ENCODE results near the gene SLC25A13.

DNA sequence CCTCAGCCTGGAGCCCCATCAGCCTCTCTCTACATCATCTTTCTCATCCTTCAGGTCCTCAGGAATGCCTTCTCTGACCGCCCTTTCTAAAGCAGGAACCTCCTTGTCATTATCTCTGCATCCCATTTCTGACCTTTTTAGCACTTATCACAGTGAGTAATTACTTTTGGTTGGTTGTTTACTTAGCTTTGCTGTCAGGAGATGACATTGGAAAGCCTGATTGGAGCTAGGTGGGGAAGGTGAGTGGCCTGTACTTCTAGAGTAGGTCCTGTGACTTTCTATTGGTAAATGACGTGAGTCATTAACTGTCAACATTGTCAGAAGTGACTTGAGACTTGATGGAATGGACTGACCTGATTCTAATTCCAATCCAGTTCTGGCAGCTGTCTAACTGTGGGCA, 9.3 kb upstream of the SLC25A13 start:
- no peak for TF ChIP-seq SP1 (CRISPR knock-in tag; IDR thresholded peaks at IDR 0.05)
- no peak for TF ChIP-seq MAX (CRISPR knock-in tag; IDR thresholded peaks at IDR 0.05)
- TF ChIP-seq POLR2A (conservative IDR thresholded peaks at IDR 0.05), result no peak
- TF ChIP-seq ZNF253 (CRISPR knock-in tag; conservative IDR thresholded peaks at IDR 0.05), result no peak
- no peak for TF ChIP-seq NFYB (IDR thresholded peaks at IDR 0.05; ENCODE audit: extremely low read depth, insufficient read length)
- TF ChIP-seq, protein P1, sequence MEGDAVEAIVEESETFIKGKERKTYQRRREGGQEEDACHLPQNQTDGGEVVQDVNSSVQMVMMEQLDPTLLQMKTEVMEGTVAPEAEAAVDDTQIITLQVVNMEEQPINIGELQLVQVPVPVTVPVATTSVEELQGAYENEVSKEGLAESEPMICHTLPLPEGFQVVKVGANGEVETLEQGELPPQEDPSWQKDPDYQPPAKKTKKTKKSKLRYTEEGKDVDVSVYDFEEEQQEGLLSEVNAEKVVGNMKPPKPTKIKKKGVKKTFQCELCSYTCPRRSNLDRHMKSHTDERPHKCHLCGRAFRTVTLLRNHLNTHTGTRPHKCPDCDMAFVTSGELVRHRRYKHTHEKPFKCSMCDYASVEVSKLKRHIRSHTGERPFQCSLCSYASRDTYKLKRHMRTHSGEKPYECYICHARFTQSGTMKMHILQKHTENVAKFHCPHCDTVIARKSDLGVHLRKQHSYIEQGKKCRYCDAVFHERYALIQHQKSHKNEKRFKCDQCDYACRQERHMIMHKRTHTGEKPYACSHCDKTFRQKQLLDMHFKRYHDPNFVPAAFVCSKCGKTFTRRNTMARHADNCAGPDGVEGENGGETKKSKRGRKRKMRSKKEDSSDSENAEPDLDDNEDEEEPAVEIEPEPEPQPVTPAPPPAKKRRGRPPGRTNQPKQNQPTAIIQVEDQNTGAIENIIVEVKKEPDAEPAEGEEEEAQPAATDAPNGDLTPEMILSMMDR (IDR thresholded peaks at IDR 0.05 in 2 of 3, conservative IDR thresholded peaks at IDR 0.05 in 1 of 3; ENCODE audit: insufficient read depth in 2 of 3, low read depth in 1 of 3, low read length in 3 of 3), result no peak
- TF ChIP-seq ZKSCAN3 (CRISPR knock-in tag; IDR thresholded peaks at IDR 0.05), result no peak
- TF ChIP-seq, protein P2, sequence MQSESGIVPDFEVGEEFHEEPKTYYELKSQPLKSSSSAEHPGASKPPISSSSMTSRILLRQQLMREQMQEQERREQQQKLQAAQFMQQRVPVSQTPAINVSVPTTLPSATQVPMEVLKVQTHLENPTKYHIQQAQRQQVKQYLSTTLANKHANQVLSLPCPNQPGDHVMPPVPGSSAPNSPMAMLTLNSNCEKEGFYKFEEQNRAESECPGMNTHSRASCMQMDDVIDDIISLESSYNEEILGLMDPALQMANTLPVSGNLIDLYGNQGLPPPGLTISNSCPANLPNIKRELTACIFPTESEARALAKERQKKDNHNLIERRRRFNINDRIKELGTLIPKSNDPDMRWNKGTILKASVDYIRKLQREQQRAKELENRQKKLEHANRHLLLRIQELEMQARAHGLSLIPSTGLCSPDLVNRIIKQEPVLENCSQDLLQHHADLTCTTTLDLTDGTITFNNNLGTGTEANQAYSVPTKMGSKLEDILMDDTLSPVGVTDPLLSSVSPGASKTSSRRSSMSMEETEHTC (IDR thresholded peaks at IDR 0.05), result no peak
- TF ChIP-seq TOE1 (IDR thresholded peaks at IDR 0.05; ENCODE audit: borderline replicate concordance), result no peak
- no peak for TF ChIP-seq TOE1 (CRISPR knock-in tag; IDR thresholded peaks at IDR 0.05; ENCODE audit: borderline replicate concordance, low read depth)
- TF ChIP-seq MAFK (IDR thresholded peaks at IDR 0.05; ENCODE audit: low read length), result no peak
- no peak for TF ChIP-seq POLR2AphosphoS5 (IDR thresholded peaks at IDR 0.05; ENCODE audit: control insufficient read depth, insufficient read depth, low read depth, low read length)
- TF ChIP-seq ZNF561 (CRISPR knock-in tag; conservative IDR thresholded peaks at IDR 0.05), result no peak
- TF ChIP-seq ZNF133 (CRISPR knock-in tag; IDR thresholded peaks at IDR 0.05), result no peak
- TF ChIP-seq, protein P3, sequence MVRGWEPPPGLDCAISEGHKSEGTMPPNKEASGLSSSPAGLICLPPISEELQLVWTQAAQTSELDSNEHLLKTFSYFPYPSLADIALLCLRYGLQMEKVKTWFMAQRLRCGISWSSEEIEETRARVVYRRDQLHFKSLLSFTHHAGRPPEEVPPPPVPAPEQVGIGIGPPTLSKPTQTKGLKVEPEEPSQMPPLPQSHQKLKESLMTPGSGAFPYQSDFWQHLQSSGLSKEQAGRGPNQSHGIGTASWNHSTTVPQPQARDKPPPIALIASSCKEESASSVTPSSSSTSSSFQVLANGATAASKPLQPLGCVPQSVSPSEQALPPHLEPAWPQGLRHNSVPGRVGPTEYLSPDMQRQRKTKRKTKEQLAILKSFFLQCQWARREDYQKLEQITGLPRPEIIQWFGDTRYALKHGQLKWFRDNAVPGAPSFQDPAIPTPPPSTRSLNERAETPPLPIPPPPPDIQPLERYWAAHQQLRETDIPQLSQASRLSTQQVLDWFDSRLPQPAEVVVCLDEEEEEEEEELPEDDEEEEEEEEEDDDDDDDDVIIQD (CRISPR knock-in tag; IDR thresholded peaks at IDR 0.05), result no peak

Data from K562 (cell line).